Calu3 (cell line): ENCODE results near the gene CCR7. TPM values are rescaled to one million over a fixed set of nuclear protein-coding genes. Genes with fewer than 3 reads are reported as not detected.

Experiments
- Bru-seq: library from RNA; stranded (reverse); fragments of 400-500 nt; gene quantifications from one replicate; lab custom pipeline; 2021; lab: Mats Ljungman, UMichigan
- BruChase-seq, 2 experiments: library from RNA; stranded (reverse); fragments of 400-500 nt; gene quantifications; one replicate each; lab custom pipeline; 2021; lab: Mats Ljungman, UMichigan
- BruUV-seq: library from RNA; stranded (reverse); fragments of 400-500 nt; replicated peaks from 2 replicates; lab custom pipeline; 2021; lab: Mats Ljungman, UMichigan
- CTCF ChIA-PET: fragments of 300-600 bp; sonication (Branson Sonifier 250); formaldehyde crosslinking; loops from one replicate; lab custom pipeline; 2022; ENCODE audit warnings: antibody characterized with exemption; lab: Charles Lee
- DNase-seq: peaks from one replicate; pipeline ENCODE4 v3.0.0; 2022
- H3K27ac Mint-ChIP-seq: one replicate; pipeline ENCODE4 v1.8.0; 2022; ENCODE audit warnings: mixed read lengths; ENCODE audit not compliant: unreplicated experiment
- H3K27me3 Mint-ChIP-seq: one replicate; pipeline ENCODE4 v1.8.0; 2022; ENCODE audit warnings: mixed read lengths; ENCODE audit not compliant: unreplicated experiment
- H3K36me3 Mint-ChIP-seq: one replicate; pipeline ENCODE4 v1.8.0; 2022; ENCODE audit warnings: mild to moderate bottlenecking, moderate library complexity, mixed read lengths; ENCODE audit not compliant: insufficient read depth, unreplicated experiment
- H3K4me1 Mint-ChIP-seq: one replicate; pipeline ENCODE4 v1.8.0; 2022; ENCODE audit warnings: mild to moderate bottlenecking, low read depth, mixed read lengths; ENCODE audit not compliant: unreplicated experiment
- H3K4me3 Mint-ChIP-seq: one replicate; pipeline ENCODE4 v1.8.0; 2022; ENCODE audit warnings: mild to moderate bottlenecking, low read depth, moderate library complexity, mixed read lengths; ENCODE audit not compliant: unreplicated experiment
- H3K9me3 Mint-ChIP-seq: one replicate; pipeline ENCODE4 v1.8.0; 2022; ENCODE audit warnings: low read depth, mixed read lengths; ENCODE audit not compliant: unreplicated experiment
- intact Hi-C: fragments of 100-400 bp; cut with micrococcal nuclease; formaldehyde crosslinking; loops from one replicate; pipeline ENCODE4 v1.10.0; 2022; ENCODE audit not compliant: unreplicated experiment
- long read RNA-seq: library from polyadenylated mRNA; stranded (forward); transcript quantifications from one replicate; pipeline ENCODE4 v2.0.0, GENCODE V29; 2022
- total RNA-seq: library from RNA; stranded (reverse); gene quantifications from 2 replicates; pipeline ENCODE4 v1.2.3, GENCODE V29; 2022
- TF ChIP-seq, protein P1 (sequence below): fragments of 200-600 bp; IDR thresholded peaks from one replicate; pipeline ENCODE4 v1.8.0; 2022; ENCODE audit warnings: antibody characterized with exemption; ENCODE audit not compliant: unreplicated experiment

The CCR7 gene
- total RNA-seq (not detected in 2 replicates), Bru-seq, nascent RNA (not detected), BruChase-seq, experiment 1, labeled RNA remaining after a 6-hour chase (percentile 7 among the genes with signal in this experiment), BruChase-seq, experiment 2, labeled RNA remaining after a 2-hour chase (percentile 7 among the genes with signal in this experiment)
- long read RNA-seq, result 0 reads

DNA sequence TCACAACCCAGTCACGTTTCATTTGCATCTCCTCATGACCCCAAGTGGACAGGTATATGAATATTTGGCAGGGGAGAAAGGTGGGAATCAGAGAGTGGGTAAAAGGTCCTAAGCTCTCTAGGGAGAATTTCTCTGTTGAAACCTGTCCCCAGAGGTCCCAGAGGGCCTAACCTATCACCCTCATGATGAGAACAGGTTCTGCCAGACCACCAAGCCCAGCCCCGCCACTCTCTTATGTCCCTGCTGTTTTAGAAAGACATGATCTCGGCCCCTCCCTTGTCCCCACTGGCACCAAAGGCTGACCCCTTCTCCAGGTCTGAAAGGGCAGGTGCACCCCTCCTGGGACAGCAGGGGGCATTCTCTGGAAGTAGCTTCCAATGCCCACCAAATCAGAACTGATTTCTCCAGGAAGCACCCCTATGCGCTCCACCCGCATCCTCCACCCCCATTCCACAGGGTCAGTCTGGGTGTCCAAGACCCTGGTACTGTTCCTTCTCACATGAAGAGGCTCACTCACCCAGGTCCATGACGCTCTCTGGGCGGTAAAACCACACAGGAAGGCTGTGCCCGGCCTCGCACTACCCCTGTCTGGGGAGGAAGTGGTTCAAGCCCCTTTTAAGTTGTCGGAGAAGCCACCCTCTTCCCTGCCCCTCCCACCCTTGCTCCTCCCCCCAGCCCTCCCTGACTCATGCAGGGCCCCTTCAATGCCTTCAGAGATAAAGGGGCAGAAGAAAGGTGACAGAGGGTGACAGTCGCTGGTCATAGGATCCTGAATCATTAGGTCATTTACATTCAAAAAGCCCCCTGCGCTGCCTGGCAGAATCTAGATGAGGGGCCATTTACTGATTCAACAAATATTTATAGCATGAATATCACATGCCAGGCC, at the start of gene CCR7:
CCR7 (minus strand) TSS at position 590 of the 886 bp plus-strand sequence; CDS start at position 527, 63 bp downstream.
- CTCF ChIA-PET, result interaction anchor here (0.6 to 68.2 kb wide), 17 partner anchors 10 to 795 kb away, joined by 3 to 4142 read pairs (median 5); partner anchors contain the start of gene IGFBP4
- no peak within 1 kb of the TSS for H3K27ac Mint-ChIP-seq
- H3K36me3 Mint-ChIP-seq, result no peaks in the 10 kb centered on the region
- H3K9me3 Mint-ChIP-seq, result peaks cover 3% of the 10 kb centered on the region
- DNase-seq, result peak; percentile 43
- peaks cover 93% of the 10 kb centered on the region for H3K27me3 Mint-ChIP-seq
- no peak within 1 kb of the TSS for H3K4me3 Mint-ChIP-seq
- TF ChIP-seq, protein P1, sequence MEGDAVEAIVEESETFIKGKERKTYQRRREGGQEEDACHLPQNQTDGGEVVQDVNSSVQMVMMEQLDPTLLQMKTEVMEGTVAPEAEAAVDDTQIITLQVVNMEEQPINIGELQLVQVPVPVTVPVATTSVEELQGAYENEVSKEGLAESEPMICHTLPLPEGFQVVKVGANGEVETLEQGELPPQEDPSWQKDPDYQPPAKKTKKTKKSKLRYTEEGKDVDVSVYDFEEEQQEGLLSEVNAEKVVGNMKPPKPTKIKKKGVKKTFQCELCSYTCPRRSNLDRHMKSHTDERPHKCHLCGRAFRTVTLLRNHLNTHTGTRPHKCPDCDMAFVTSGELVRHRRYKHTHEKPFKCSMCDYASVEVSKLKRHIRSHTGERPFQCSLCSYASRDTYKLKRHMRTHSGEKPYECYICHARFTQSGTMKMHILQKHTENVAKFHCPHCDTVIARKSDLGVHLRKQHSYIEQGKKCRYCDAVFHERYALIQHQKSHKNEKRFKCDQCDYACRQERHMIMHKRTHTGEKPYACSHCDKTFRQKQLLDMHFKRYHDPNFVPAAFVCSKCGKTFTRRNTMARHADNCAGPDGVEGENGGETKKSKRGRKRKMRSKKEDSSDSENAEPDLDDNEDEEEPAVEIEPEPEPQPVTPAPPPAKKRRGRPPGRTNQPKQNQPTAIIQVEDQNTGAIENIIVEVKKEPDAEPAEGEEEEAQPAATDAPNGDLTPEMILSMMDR, result no peak
- H3K4me1 Mint-ChIP-seq, result peaks cover 11% of the 10 kb centered on the region
- no TSS peak for BruUV-seq
- intact Hi-C loops, result no loop called here

DNA sequence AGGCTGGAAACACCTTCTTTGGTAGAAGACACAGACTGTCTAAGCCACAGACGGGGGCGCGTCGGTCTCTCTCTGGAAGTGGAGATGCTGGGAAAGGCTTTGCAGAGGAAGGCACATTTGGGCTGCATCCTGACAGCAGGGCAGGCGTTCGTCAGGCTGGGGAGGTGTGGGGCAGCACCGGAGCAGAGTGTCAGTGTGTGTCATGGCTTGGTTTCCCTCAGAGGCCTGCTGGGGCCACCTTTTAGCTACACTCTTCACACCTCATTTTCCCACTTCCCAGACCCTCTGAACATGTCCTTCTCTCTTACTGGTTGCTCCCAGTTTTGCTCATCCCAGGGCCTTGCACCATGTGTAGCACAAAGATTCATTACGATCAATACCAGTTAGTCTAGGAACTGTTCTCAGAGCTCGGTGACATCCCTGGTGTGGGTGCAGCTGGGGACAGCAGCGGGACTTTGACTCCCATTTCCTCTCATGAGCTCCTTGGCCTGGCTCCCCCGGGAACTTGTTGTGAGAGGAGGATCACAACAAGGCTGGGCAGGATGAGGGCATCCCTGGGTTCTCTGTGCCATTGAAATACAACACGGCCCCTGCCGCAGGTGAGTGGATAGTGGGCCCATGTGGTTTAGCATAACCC, 49.3 kb upstream of the CCR7 start:
- CTCF ChIA-PET, result interaction anchor here (0.6 to 11.7 kb wide), 77 partner anchors 10 to 1074 kb away, joined by 3 to 262 read pairs (median 9); partner anchors contain the start of genes CCR7, EIF1, ERBB2 and KRT222
- Mint-ChIP-seq H3K9me3 (no peaks in the 10 kb centered on the region), H3K4me3 (no peak overlapping the region), H3K27me3 (peaks cover 97% of the 10 kb centered on the region), H3K4me1 (peaks cover 18% of the 10 kb centered on the region), H3K36me3 (no peaks in the 10 kb centered on the region), H3K27ac (no peak overlapping the region)
- intact Hi-C loops, result loop anchor here (1.0 to 2.0 kb wide), 8 partner anchors 20 to 288 kb away; no protein-coding TSS in a partner anchor
- TF ChIP-seq, protein P1, result no peak
- no TSS peak for BruUV-seq
- DNase-seq, result no peak

DNA sequence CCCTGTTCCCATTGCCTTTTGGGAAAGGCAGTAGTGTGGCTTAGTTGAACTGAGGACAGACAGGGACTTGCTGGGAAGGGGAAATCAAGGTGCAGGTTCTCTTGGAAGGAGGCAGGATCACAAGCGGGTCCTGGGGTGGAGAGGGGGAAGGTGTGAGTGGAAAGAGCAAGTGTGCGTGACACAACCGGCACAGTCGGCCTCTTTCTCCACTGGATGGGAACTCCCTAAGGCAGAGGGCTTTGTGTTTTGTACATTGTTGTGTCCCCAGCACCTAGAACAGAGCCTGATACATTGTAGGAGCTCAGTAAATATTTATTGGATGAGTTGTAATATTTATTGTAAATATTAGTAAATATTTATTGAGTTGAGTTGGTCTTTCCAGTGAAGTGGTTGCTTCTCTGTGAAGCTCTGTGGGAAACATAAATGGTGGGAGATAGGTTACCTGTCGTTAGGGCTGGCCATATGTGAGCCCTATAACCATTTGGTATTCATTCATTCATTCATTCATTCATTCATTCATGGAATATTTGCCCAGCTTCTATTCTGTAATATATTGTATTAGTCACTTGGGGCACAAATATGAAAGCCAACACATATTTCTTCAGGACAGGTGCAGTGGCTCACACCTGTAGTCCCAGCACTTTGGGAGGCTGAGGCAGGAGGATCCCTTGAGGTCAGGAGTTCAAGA, 48.3 kb upstream of the CCR7 start:
- Mint-ChIP-seq H3K27ac (no peak overlapping the region), H3K27me3 (peaks cover 97% of the 10 kb centered on the region), H3K9me3 (no peaks in the 10 kb centered on the region), H3K4me1 (peaks cover 18% of the 10 kb centered on the region), H3K4me3 (no peak overlapping the region), H3K36me3 (no peaks in the 10 kb centered on the region)
- intact Hi-C loops, result loop anchor here (2.0 kb wide), 3 partner anchors 21 to 289 kb away; no protein-coding TSS in a partner anchor
- TF ChIP-seq, protein P1, result no peak
- CTCF ChIA-PET, result interaction anchor here (0.6 to 11.7 kb wide), 18 partner anchors 9 to 1073 kb away, joined by 3 to 262 read pairs (median 4); partner anchors contain the start of gene KRT28
- BruUV-seq, result no TSS peak
- no peak for DNase-seq
